MV-4-11 (cell line): ENCODE measurements around the gene MIA3.
"Not testable (repeated sequence)": the region's sequence is repeated elsewhere in the genome, so short reads cannot be mapped to it uniquely, and the experiment has no call there.

Experiments
- DNase-seq: peaks from one replicate; lab custom pipeline; 2025; lab: John Stamatoyannopoulos, UW

MIA3 gene

DNA sequence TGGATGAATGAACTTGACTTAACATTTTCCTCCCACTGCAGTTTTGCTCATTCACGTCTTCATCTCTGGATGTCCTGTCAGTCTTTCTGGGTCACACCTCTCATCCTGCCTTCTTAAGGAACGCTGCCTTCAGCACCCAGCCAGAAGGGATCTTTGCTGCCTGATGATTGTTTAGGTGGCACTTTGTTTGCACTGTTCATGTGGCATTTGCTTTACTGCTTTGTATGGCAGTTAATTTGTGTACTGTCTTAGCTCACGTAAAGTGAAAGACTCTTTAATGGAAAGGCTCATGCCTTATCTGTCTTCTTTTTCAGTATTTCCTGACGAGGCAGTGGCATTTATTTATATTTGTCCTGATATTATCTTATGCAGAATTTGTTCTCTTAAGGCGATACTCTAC, 4.9 kb downstream of the MIA3 start:
- DNase-seq: no peak

DNA sequence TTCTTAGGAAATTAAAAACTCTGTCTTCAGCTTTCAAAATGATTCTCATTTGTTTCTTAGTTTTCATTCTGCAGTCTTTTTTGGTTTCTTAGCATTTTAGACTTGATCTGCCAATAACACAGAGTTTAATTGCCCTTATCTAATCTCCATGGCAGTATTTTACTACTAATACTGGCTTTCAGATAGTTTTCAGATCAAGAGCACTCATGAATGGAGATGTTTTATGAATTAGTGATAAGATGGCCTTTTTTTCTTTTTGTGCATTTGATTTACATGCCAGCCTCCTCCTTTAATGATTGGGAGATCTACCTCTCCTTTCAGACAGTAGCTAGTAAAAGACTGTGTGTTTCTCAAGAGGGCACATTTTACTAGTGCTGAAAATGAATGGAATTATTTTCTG, 5.6 kb downstream of the MIA3 start:
- no peak for DNase-seq

GRCh38 chr1:222624214-222624613, 6.3 kb downstream of the MIA3 start:
- DNase-seq: no peak

DNA sequence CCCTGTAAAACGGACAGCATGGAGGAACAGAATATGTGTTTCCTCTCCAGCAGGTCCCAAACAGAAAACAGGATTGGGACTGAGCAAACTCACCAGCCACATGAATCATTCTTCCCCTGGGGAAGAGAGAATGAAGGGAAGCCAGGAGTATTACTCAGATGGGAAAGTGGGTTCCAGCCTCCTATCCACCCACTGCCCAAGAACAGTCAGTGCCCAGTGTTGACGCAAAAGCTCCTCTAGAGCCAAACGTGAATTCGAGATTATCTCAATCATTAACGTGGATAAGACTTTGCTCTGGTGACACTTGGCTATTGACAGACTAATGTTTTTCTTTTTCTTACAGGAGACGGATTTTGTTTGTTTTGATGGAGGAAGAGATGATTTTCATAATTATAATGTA, 9.3 kb downstream of the MIA3 start:
- DNase-seq: no peak

- no peak for DNase-seq
Observed at GRCh38 chr1:222629921-222630535, 12.1 kb downstream of the MIA3 start.

- no peak for DNase-seq
Observed at GRCh38 chr1:222631611-222632208, 13.8 kb downstream of the MIA3 start.

GRCh38 chr1:222632749-222633148, 14.9 kb downstream of the MIA3 start:
- DNase-seq: no peak

DNA sequence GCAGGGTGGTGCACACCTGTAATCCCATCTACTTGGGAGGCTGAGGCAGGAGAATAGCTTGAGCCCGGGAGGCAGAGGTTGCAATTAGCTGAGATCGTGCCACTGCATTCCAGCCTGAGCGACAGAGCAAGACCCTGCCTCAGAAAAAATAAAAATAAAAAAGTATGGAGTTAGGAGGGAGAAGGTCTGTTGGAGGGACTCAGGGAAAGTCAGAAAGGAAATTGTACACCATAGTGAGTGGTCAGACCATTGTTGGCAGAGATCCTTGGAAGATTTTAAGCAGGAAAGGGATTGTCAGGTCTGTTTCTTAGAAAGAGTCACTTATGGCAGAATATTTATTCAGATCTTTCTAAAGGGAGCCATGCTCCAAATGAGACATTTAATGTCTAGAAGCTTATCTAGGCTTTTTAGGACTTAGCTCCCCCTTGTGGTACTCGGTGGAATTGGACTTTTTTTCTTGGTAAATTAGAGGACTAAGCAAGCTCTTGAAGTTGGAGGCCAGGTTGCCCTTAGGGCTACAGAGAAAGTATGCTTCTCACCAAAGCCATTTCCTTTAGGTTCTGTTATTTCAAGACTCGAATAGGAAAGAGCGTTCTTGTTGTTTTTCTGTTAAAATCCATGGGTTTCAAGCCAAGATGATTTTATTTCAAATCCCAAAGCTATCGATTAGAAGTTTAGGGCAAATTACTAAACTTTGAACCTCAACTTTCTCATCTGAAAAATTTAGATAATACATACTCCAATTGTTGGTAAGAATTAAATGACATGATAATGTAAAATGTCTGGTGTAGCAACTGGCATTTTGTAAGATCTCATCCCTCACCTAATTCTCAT, 16.5 kb downstream of the MIA3 start:
- peak; percentile 81 for DNase-seq

DNA sequence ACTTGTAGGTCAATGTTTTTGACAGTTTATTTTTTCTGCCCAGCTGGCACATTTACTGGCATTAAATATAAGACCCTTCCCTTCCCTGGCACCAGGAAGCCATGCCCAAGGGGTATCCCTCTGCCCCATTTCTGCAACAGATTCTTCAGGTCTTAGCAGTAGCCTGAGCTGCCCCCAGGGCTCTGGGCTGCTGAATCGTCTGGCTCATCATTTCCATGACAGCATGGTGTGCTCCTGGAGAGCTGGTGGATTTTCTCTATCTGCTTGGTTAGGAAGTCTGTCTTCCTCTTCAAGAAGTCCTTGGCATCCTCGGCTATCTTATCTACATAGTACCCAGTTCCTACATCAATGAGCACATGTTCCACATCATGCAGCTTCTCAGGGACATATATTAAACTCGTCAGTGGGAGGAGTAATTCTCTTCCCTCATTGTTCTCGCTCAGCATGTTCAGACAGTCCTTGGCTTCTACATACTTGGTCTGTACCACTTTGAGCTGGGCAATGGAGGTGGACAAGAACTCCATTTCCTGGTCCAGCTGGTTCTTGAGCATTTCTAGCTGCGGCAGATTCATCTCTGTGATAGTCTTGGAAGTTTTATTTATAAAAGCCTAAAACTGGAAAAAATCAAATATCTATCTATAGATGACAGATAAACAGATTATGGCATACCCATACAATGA, 23.5 kb downstream of the MIA3 start:
- no peak for DNase-seq

DNA sequence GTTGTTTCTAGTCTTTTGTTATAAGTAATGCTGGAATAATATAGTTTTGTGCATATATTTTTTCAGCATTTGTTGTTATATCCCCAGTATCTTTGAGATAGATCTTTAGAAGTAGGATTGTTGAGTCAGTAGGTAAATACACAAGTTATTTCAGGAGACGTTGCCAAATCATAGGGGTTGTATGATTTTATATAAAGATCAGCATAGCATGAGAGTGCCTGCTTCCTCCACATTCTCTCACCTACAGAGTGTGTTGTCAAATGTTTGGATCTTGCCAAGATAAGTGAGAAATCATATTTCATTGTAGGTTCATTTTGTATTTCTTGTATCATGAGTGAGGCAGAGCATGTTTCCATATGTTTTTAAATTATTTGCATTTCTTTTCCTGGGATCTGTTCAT, 24.6 kb downstream of the MIA3 start:
- no peak for DNase-seq

DNA sequence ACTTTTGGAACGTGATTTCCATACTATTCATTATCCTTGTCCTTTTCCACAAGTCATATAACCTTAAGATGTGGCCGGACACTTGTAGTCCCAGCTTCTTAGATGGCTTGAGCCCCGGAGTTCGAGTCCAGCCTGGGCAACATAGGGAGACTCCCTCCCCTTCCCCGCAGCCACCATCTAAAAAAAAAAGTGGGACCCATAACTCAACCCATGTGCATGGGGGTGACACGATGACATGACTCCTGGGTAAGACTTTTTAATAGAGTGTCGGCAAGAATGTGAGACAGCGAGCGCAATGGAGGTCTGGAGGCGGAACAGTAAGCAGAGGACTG, 25.7 kb downstream of the MIA3 start:
- no peak for DNase-seq

DNA sequence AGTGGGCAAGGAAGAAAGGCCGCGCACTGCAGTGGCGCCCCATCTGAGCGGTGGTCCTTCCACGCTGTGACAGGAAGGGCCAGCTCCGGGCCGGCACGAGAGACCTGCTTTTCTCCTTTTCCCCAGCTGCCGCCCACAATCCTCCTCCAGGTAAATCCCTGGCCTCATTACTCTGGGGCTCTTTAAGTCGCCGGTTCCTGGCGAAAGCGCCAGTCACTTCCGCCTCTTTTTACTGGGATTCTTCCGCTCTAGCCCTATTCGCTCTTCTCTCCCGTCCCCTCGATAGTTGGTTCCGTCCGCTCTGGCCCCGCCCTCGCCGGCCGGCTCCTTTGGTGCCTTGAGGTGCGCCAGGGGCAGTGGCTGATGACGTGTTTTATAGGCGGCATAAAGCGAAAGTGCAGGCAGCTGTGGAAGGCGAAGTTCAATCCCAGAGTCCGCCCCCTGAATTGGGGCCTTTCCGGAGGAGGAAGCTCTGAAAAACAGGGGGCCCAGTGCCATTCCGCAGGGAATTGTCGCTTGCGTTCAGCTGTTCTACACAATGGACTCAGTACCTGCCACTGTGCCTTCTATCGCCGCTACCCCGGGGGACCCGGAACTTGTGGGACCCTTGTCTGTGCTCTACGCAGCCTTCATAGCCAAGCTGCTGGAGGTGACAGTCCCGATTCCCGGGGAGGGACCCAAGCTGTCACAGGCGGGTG, 26.2 kb downstream of the MIA3 start:
- peak; percentile 99 for DNase-seq

- peak; percentile 35 for DNase-seq
Observed at GRCh38 chr1:222644636-222644980, 26.7 kb downstream of the MIA3 start.

DNA sequence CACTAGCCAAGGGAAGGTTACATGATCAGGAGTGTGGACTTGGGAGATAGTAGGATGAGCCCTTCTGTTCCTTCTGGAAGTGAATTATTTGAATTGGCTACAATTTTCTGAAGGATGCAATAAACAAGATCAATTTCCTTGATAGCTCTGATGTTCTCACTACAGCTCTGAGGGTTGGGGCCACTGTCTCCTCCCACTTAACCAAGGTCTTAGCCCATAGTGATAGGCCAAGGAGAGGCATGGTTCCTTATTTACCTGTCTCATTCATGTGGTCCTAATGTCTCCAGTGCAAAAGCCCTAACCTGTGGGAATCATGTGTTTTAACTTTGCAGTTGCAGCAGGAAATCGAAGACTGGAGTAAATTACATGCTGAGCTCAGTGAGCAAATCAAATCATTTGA, 34.8 kb downstream of the MIA3 start:
- no peak for DNase-seq

DNA sequence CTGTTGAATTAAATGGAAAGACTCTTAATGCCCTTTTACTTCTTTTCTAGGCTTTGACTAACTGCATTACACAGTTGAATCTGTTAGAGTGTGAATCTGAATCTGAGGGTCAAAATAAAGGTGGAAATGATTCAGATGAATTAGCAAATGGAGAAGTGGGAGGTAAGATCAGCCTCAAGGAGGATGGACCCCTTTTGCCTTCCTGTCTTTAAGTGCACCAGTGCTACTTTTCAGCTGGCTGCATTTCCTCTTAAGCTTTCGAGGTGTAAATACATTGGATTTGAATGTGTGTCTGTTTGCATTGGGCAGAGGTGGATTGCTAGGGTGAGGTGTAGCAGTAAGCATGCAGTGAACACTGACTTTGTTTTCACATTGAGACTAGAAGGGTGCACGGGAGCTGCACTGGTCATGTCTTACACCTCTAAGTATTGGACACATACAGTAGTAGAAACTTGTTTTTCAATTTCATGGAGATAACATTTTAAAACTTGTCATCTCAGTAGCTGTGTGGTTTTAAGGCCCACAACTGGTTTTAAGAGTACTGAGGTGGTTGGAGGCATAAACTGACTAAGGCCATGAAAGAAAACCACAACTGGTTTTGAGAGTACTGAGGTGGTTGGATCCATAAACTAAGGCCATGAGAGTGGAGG, 35.4 kb downstream of the MIA3 start:
- DNase-seq: peak; percentile 43

GRCh38 chr1:222654849-222655248, 37.0 kb downstream of the MIA3 start:
- DNase-seq: peak; percentile 96

DNA sequence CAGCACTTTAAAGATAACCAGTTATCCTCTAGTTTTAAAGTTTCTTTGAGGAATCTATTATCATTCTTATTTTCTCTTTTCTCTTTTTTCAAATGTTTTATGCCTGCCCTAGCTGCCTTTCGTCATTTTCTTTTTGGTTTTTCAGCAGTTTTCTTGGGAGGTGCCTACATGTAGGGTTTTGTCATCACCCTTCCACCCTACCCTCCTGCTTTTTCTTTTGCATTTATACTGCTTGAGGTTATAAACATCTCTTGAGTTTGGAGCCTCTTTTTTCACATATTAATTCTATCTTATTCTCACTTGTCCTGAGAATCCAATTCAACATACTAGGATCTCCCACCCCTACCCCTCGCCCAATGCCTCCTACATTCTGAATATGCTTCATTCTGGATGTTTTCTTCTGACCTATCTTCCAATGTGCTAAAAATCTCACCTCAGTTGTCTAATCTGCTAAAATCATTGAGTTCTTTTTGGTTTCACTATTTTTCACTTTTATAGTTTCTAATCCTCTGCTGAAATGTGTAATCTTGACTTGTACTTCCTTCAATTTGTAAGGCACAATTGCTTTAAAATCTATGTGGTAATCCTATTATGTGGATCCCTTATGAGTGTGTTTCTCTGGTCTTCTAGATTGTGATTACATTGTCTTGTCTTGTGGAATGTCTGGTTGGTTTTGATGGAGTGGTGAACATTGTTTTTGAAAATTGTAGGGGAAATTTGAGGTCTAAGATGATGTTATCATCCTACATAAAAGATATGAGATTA, 38.7 kb downstream of the MIA3 start:
- peak; percentile 36 for DNase-seq

DNA sequence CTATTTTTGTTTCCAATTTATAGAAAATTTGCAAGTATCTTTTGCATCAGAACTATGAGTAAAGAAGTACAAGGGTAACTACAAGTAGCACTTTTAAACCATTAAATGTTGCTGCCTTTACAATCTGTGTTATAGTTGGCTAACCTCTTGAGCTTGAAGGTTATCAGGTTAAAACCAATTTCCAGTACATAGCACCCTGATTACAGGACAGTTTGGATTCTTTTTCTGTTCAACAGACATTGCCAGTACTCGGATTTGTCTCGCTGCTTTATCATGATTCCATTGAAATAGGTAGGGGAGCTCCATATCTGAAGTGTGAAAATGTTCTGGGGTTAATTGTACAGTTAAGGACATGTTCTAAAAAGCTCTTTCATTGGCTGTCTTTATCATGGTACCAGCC, 40.0 kb downstream of the MIA3 start:
- DNase-seq: no peak

DNA sequence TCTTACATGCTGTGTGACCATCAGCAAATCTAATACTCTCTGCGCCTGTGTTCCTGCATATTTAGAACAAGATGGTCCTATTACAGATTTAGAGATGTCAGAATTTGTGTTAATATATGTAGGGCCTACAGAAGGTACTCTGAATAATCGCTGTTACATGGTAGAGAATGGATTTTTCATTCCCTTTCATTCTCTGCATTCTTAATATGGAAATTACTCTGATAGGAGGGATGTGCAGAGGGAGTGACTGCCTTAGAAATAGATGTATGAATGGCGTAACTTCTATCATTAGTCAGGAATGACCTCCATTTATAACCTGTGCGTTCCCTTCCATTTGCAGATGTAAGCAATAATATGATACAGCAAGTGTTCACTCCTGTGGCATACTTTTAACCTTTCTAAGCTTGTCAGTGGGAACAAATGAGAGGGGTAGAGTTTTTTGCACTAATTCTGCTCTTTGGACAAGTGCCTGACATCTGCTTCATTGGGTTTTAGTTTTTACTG, 45.6 kb downstream of the MIA3 start:
- no peak for DNase-seq

- DNase-seq: no peak
Observed at GRCh38 chr1:222665964-222666363, 48.1 kb downstream of the MIA3 start.

- DNase-seq: not testable (repeated sequence)
Observed at GRCh38 chr1:222668184-222668583, 50.3 kb downstream of the MIA3 start.
